Uterus (tissue), 4 donors: ENCODE results near the gene NKX6-1. TPM values are rescaled to one million over a fixed set of nuclear protein-coding genes. Genes with fewer than 3 reads are reported as not detected.

Experiments
- DNase-seq, 2 donors: peaks; one replicate each; pipeline ENCODE4 v3.0.0-alpha.2; 2019 to 2020
- H3K27ac ChIP-seq, 2 donors: fragments of 200-600 bp; sonication (generic); 1 replicate in 1 of 2; 2 replicates in 1 of 2; pipeline ENCODE4 v1.5.1; 2016 to 2018
- H3K27me3 ChIP-seq, 2 donors: fragments of 200-600 bp; sonication (generic); one replicate each; pipeline ENCODE4 v1.5.1; 2018 to 2019; ENCODE audit warnings: control low read depth in 1 of 2
- H3K36me3 ChIP-seq, 2 donors: fragments of 200-600 bp; sonication (generic); one replicate each; pipeline ENCODE4 v1.5.1; 2019; ENCODE audit warnings: control low read depth in 1 of 2
- H3K4me1 ChIP-seq, 2 donors: fragments of 200-600 bp; sonication (generic); one replicate each; pipeline ENCODE4 v1.5.1; 2018 to 2019; ENCODE audit warnings: control low read depth in 1 of 2
- H3K4me3 ChIP-seq, 2 donors: fragments of 200-600 bp; sonication (generic); 1 replicate in 1 of 2; 2 replicates in 1 of 2; pipeline ENCODE4 v1.5.1; 2018 to 2019; ENCODE audit warnings: mild to moderate bottlenecking in 1 of 2
- H3K9me3 ChIP-seq, 2 donors: fragments of 200-600 bp; sonication (generic); one replicate each; pipeline ENCODE4 v1.5.1; 2019; ENCODE audit warnings: control low read depth in 1 of 2
- POLR2A ChIP-seq, 2 donors: fragments of 450-650 bp; IDR thresholded peaks; one replicate each; pipeline ENCODE4 v1.6.1; 2016; ENCODE audit warnings: antibody characterized with exemption in 2 of 2, mild to moderate bottlenecking in 1 of 2, moderate library complexity in 1 of 2
- intact Hi-C: fragments of 100-400 bp; cut with DNase I; formaldehyde crosslinking; loops from one replicate; pipeline ENCODE4 v1.15.1; 2023; ENCODE audit warnings: low total_unique reads
- total RNA-seq, 4 donors: library from RNA; depleted of rRNA in 3 of 4; stranded (reverse); fragments of >200 nt in 3 of 4; gene quantifications; one replicate each; pipeline versions ENCODE4 v1.1.0 to v1.2.4, GENCODE V29; 2014 to 2023
- TF ChIP-seq, protein P1 (sequence below), 4 experiments: fragments of 200-600 bp in 2 of 4; fragments of 450-650 bp in 2 of 4; sonication (generic) in 2 of 4; IDR thresholded peaks; one replicate each; pipeline ENCODE4 v1.5.1; 2016 to 2019; ENCODE audit warnings: antibody characterized with exemption in 4 of 4, mild to moderate bottlenecking in 2 of 4, moderate library complexity in 1 of 4
- donor health status: DM: yes; HTN: yes; CAD: no.

Gene NKX6-1
- total RNA-seq, 4 donors from 2014 or later, result not detected

GRCh38 chr4:84502955-84503373 is 3.9 kb upstream of the NKX6-1 start:
- H3K36me3 ChIP-seq, result no peaks in the 10 kb centered on the region
- TF ChIP-seq, protein P1, sequence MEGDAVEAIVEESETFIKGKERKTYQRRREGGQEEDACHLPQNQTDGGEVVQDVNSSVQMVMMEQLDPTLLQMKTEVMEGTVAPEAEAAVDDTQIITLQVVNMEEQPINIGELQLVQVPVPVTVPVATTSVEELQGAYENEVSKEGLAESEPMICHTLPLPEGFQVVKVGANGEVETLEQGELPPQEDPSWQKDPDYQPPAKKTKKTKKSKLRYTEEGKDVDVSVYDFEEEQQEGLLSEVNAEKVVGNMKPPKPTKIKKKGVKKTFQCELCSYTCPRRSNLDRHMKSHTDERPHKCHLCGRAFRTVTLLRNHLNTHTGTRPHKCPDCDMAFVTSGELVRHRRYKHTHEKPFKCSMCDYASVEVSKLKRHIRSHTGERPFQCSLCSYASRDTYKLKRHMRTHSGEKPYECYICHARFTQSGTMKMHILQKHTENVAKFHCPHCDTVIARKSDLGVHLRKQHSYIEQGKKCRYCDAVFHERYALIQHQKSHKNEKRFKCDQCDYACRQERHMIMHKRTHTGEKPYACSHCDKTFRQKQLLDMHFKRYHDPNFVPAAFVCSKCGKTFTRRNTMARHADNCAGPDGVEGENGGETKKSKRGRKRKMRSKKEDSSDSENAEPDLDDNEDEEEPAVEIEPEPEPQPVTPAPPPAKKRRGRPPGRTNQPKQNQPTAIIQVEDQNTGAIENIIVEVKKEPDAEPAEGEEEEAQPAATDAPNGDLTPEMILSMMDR (IDR thresholded peaks at IDR 0.05), result no peak
- no peak for TF ChIP-seq POLR2A (IDR thresholded peaks at IDR 0.05)
- no peak overlapping the region for H3K27ac ChIP-seq
- intact Hi-C loops, result no loop called here
- no peak overlapping the region for H3K4me3 ChIP-seq
- H3K27me3 ChIP-seq, result peaks cover 27 to 75% of the 10 kb centered on the region in 2 donors
- H3K9me3 ChIP-seq, result no peaks in the 10 kb centered on the region
- H3K4me1 ChIP-seq, result peaks cover 0 to 10% of the 10 kb centered on the region in 2 donors
- no peak for DNase-seq

- no peak for TF ChIP-seq POLR2A (IDR thresholded peaks at IDR 0.05)
- TF ChIP-seq, protein P1 (IDR thresholded peaks at IDR 0.05), result no peak
- Histone ChIP-seq H3K4me1 (peaks cover 0 to 15% of the 10 kb centered on the region in 2 donors), H3K36me3 (no peaks in the 10 kb centered on the region), H3K4me3 (no peak overlapping the region), H3K27ac (no peak overlapping the region), H3K27me3 (peaks cover 31 to 78% of the 10 kb centered on the region in 2 donors), H3K9me3 (no peaks in the 10 kb centered on the region)
- intact Hi-C loops, result no loop called here
- no peak for DNase-seq
Observed at GRCh38 chr4:84502333-84502954, 3.4 kb upstream of the NKX6-1 start.

DNA sequence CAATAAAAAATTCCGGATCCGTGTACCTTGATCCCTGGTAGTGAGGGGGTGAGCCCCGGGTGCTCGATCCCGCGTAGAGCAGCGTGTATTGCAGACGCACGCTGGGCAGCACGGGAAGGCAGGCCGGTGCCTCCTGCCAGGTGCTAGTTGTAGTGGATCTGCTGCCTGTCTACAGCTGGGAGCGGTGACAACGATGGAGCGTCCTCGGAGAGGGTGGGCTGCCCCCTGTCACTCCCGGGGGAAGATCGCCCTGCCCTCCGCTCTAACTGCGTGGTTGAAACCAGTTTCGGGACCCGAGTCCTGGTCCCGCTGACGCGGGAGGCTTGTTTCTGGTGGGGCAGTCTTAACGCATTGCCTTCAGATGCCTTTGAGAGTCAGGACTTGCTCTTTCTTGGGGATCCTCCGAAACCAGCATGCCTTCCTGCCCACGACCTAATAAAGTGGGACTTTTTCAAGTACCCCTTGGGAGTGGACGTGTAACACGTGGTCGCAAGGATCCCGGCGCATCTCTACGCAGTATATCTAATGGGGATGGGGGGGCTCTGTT is 2.7 kb upstream of the NKX6-1 start:
- intact Hi-C loops, result no loop called here
- Histone ChIP-seq H3K27ac (no peak overlapping the region), H3K27me3 (peaks cover 38 to 84% of the 10 kb centered on the region in 2 donors), H3K4me3 (no peak overlapping the region), H3K4me1 (peaks cover 0 to 17% of the 10 kb centered on the region in 2 donors), H3K36me3 (no peaks in the 10 kb centered on the region), H3K9me3 (no peaks in the 10 kb centered on the region)
- TF ChIP-seq, protein P1 (IDR thresholded peaks at IDR 0.05), result no peak
- TF ChIP-seq POLR2A (IDR thresholded peaks at IDR 0.05), result no peak
- DNase-seq, result no peak

GRCh38 chr4:84501202-84501503 is 2.1 kb upstream of the NKX6-1 start:
- Histone ChIP-seq H3K27me3 (peaks cover 44 to 90% of the 10 kb centered on the region in 2 donors), H3K27ac (no peak overlapping the region)

More at GRCh38 chr4:84501202-84501503, 2.1 kb upstream of the NKX6-1 start:
- Histone ChIP-seq H3K4me3 (no peak overlapping the region), H3K4me1 (peaks cover 0 to 17% of the 10 kb centered on the region in 2 donors), H3K9me3 (no peaks in the 10 kb centered on the region), H3K36me3 (no peaks in the 10 kb centered on the region)
- intact Hi-C loops, result no loop called here
- no peak for TF ChIP-seq POLR2A (IDR thresholded peaks at IDR 0.05)
- TF ChIP-seq, protein P1 (IDR thresholded peaks at IDR 0.05), result no peak
- no peak for DNase-seq
